H9 (cell line): ENCODE results near the gene ZNF79. TPM values are rescaled to one million over a fixed set of nuclear protein-coding genes. Genes with fewer than 3 reads are reported as not detected.
A peak's percentile ranks its signal among the peaks of the same experiment; 100 is the strongest.

Source experiments
- DNase-seq: peaks from one replicate; pipeline ENCODE4 v3.0.0-alpha.2; 2017
- H2AFZ ChIP-seq: one replicate; pipeline ENCODE4 v1.6.1; 2013; ENCODE audit warnings: mild to moderate bottlenecking, low read length, control low read depth, moderate library complexity
- H2AK5ac ChIP-seq: 2 replicates; pipeline ENCODE4 v1.6.1; 2013; ENCODE audit warnings: low read length, control low read depth, mixed read lengths; ENCODE audit not compliant: insufficient read length
- H2BK120ac ChIP-seq: one replicate; pipeline ENCODE4 v1.6.1; 2013; ENCODE audit warnings: low read depth, mild to moderate bottlenecking, low read length, control low read depth, inconsistent platforms; ENCODE audit not compliant: poor library complexity, severe bottlenecking
- H2BK12ac ChIP-seq: 2 replicates; pipeline ENCODE4 v1.6.1; 2013; ENCODE audit warnings: low read length, control low read depth, mixed read lengths, low read depth; ENCODE audit not compliant: insufficient read length
- H2BK15ac ChIP-seq: 2 replicates; pipeline ENCODE4 v1.6.1; 2013; ENCODE audit warnings: low read depth, low read length, control low read depth
- H2BK20ac ChIP-seq: one replicate; pipeline ENCODE4 v1.6.1; 2013; ENCODE audit warnings: low read depth, mild to moderate bottlenecking, low read length, control low read depth, inconsistent platforms; ENCODE audit not compliant: poor library complexity, severe bottlenecking
- H2BK5ac ChIP-seq: 2 replicates; pipeline ENCODE4 v1.6.1; 2013; ENCODE audit warnings: low read length, control low read depth, mixed read lengths; ENCODE audit not compliant: insufficient read length
- H3K14ac ChIP-seq: 2 replicates; pipeline ENCODE4 v1.6.1; 2013; ENCODE audit warnings: low read length, control low read depth; ENCODE audit not compliant: insufficient read depth
- H3K18ac ChIP-seq: 2 replicates; pipeline ENCODE4 v1.6.1; 2013; ENCODE audit warnings: low read depth, mild to moderate bottlenecking, mixed read lengths, low read length, control low read depth; ENCODE audit not compliant: insufficient read length
- H3K23ac ChIP-seq: 2 replicates; pipeline ENCODE4 v1.6.1; 2013; ENCODE audit warnings: low read length, control low read depth, mixed read lengths, low read depth; ENCODE audit not compliant: insufficient read length
- H3K23me2 ChIP-seq: 2 replicates; pipeline ENCODE4 v1.6.1; 2013; ENCODE audit warnings: low read depth, mild to moderate bottlenecking, mixed read lengths, low read length, control low read depth; ENCODE audit not compliant: insufficient read length, poor library complexity, severe bottlenecking
- H3K27ac ChIP-seq: 2 replicates; pipeline ENCODE4 v1.5.1; 2013; ENCODE audit warnings: low read length, control low read depth, mixed read lengths, low read depth; ENCODE audit not compliant: insufficient read length
- H3K27me3 ChIP-seq: 2 replicates; pipeline ENCODE4 v1.6.1; 2013; ENCODE audit warnings: low read length, control low read depth, inconsistent platforms; ENCODE audit not compliant: insufficient read depth
- H3K4ac ChIP-seq: 2 replicates; pipeline ENCODE4 v1.6.1; 2013; ENCODE audit warnings: low read depth, mild to moderate bottlenecking, control low read depth, inconsistent platforms, low read length, moderate library complexity
- H3K4me1 ChIP-seq: 2 replicates; pipeline ENCODE4 v1.6.1; 2013; ENCODE audit warnings: low read length, control low read depth, inconsistent platforms; ENCODE audit not compliant: insufficient read depth
- H3K4me2 ChIP-seq: 2 replicates; pipeline ENCODE4 v1.6.1; 2013; ENCODE audit warnings: low read length, control low read depth, mixed read lengths; ENCODE audit not compliant: insufficient read length, insufficient read depth
- H3K56ac ChIP-seq: 2 replicates; pipeline ENCODE4 v1.6.1; 2013; ENCODE audit warnings: low read depth, mild to moderate bottlenecking, mixed read lengths, low read length, control low read depth; ENCODE audit not compliant: insufficient read length
- H3K79me1 ChIP-seq: 2 replicates; pipeline ENCODE4 v1.6.1; 2013; ENCODE audit warnings: low read depth, mild to moderate bottlenecking, moderate library complexity, low read length, control low read depth, inconsistent platforms; ENCODE audit not compliant: insufficient read depth, poor library complexity, severe bottlenecking
- H3K79me2 ChIP-seq: 2 replicates; pipeline ENCODE4 v1.6.1; 2013; ENCODE audit warnings: low read length, control low read depth, inconsistent platforms; ENCODE audit not compliant: insufficient read depth
- H3K9ac ChIP-seq: 2 replicates; pipeline ENCODE4 v1.6.1; 2013; ENCODE audit warnings: low read length, control low read depth, mixed read lengths; ENCODE audit not compliant: insufficient read length; ENCODE audit errors: extremely low read depth
- H3K9me3 ChIP-seq: one replicate; pipeline ENCODE4 v1.6.1; 2013; ENCODE audit warnings: low read depth, low read length, inconsistent platforms; ENCODE audit not compliant: control insufficient read depth
- H3T11ph ChIP-seq: one replicate; pipeline ENCODE4 v1.6.1; 2013; ENCODE audit warnings: mild to moderate bottlenecking, low read length, control low read depth, inconsistent platforms
- H4K20me1 ChIP-seq: one replicate; pipeline ENCODE4 v1.6.1; 2013; ENCODE audit not compliant: control insufficient read depth, insufficient read length, insufficient read depth
- H4K5ac ChIP-seq: 2 replicates; pipeline ENCODE4 v1.6.1; 2013; ENCODE audit warnings: low read depth, mild to moderate bottlenecking, mixed read lengths, low read length, control low read depth; ENCODE audit not compliant: insufficient read length
- H4K8ac ChIP-seq: replicated peaks from 2 replicates; pipeline ENCODE4 v1.6.1; 2013; ENCODE audit warnings: low read length, control low read depth, mixed read lengths, low read depth; ENCODE audit not compliant: insufficient read length
- H4K91ac ChIP-seq: 2 replicates; pipeline ENCODE4 v1.6.1; 2013; ENCODE audit warnings: low read depth, mild to moderate bottlenecking, moderate library complexity, mixed read lengths, low read length, control low read depth; ENCODE audit not compliant: insufficient read length
- H3K27ac Mint-ChIP-seq, 3 experiments: 2 replicates in 2 of 3; 3 replicates in 1 of 3; pipeline ENCODE4 v1.8.0; 2020 to 2021; ENCODE audit warnings: mixed read lengths in 3 of 3, mild to moderate bottlenecking in 1 of 3, moderate library complexity in 1 of 3
- H3K27me3 Mint-ChIP-seq: 2 replicates; pipeline ENCODE4 v1.8.0; 2021; ENCODE audit warnings: low read depth, mild to moderate bottlenecking, moderate library complexity, mixed read lengths
- H3K36me3 Mint-ChIP-seq, 3 experiments: 2 replicates in 2 of 3; 3 replicates in 1 of 3; pipeline ENCODE4 v1.8.0; 2020 to 2021; ENCODE audit warnings: low read depth in 3 of 3, mixed read lengths in 3 of 3; ENCODE audit not compliant: insufficient read depth in 1 of 3
- H3K4me1 Mint-ChIP-seq, 2 experiments: 2 replicates each; pipeline ENCODE4 v1.8.0; 2020; ENCODE audit warnings: mixed read lengths in 2 of 2
- H3K4me3 Mint-ChIP-seq, 2 experiments: 2 replicates in 1 of 2; 3 replicates in 1 of 2; pipeline ENCODE4 v1.8.0; 2020 to 2021; ENCODE audit warnings: mild to moderate bottlenecking in 2 of 2, mixed read lengths in 2 of 2, moderate library complexity in 1 of 2
- H3K9me3 Mint-ChIP-seq, 2 experiments: 2 replicates in 1 of 2; 3 replicates in 1 of 2; pipeline ENCODE4 v1.8.0; 2020; ENCODE audit warnings: mild to moderate bottlenecking in 2 of 2, mixed read lengths in 2 of 2, moderate library complexity in 1 of 2
- WGBS: extraction: QIAGEN DNeasy Blood & Tissue Kit; methylation state at CpG from one replicate; pipeline ENCODE4 v1.1.7; 2013; ENCODE audit warnings: missing lambda C conversion rate, low lambda C conversion rate, mixed read lengths; ENCODE audit not compliant: insufficient read length; ENCODE audit errors: extremely low coverage; 5-methylcytosine and 5-hydroxymethylcytosine counted together
- total RNA-seq: library from RNA; stranded (reverse); gene quantifications from 2 replicates; pipeline ENCODE4 v1.2.1, GENCODE V29; 2021
- TF ChIP-seq, protein P1 (sequence below): fragments of 200-600 bp; sonication (generic); conservative IDR thresholded peaks from 3 replicates; pipeline ENCODE4 v1.8.0; 2021; ENCODE audit warnings: antibody characterized with exemption, mild to moderate bottlenecking

ZNF79 gene
- total RNA-seq, 1 experiment from 2014 or later, result 11.5 TPM

DNA sequence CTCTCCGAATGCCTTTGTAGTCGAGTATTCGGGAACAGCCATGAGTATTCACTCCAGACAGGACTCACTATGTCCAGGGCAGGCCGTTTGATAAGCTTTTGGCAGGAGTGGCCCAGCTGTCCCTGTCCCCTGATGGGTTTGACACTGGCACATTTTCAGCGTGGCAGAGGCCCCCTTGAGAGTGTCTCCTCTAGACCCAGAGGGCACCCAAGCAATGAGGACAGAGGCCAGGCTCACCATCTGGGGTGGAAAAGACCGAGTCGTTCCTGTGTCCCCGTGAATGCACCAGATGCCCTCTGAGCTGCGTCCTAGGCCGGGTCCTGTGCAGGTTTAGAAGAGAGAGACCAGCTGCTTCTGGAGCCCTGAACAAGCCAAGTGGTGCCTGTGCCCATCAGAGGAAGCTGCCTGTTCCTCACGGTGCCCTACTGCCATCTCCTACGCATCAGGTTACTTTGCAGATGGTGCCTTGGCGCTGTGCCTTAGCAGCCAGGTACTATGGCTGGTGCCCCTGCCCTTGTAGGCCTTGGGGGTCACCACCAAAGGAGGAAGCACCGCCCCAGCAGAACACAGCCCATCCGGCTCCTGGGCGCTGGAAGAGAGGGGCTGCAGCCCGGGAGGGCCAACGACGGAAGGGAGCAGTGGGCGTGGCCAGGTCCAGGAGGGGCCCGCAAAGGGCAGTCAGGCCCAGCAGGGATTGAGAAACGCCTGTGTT lies 69.6 kb downstream of the ZNF79 start:
- Histone ChIP-seq H2BK12ac (no peak overlapping the region), H2BK15ac (no peak overlapping the region), H3K27me3 (no peaks in the 10 kb centered on the region), H3K4ac (no peak overlapping the region), H2AFZ (no peak overlapping the region), H3T11ph (no peak overlapping the region), H4K8ac (no peak overlapping the region), H3K23me2 (no peaks in the 10 kb centered on the region), H3K23ac (no peak overlapping the region), H3K27ac (no peak overlapping the region), H2BK120ac (no peak overlapping the region), H3K9ac (no peak overlapping the region), H2BK20ac (no peak overlapping the region), H3K79me2 (no peaks in the 10 kb centered on the region), H3K79me1 (no peaks in the 10 kb centered on the region), H3K9me3 (no peaks in the 10 kb centered on the region), H2AK5ac (no peak overlapping the region), H4K91ac (no peak overlapping the region), H3K4me1 (no peaks in the 10 kb centered on the region), H3K18ac (no peak overlapping the region), H3K14ac (no peak overlapping the region), H3K4me2 (no peak overlapping the region), H3K56ac (no peak overlapping the region), H2BK5ac (no peak overlapping the region), H4K5ac (no peak overlapping the region), H4K20me1 (no peaks in the 10 kb centered on the region)
- H3K9me3 Mint-ChIP-seq, result no peaks in the 10 kb centered on the region
- peaks cover 8 to 36% (median 27%) of the 10 kb centered on the region in 3 experiments; a peak in 6 of 7 replicates for H3K36me3 Mint-ChIP-seq
- no CpG with 5 or more reads among the region's 22 CpGs for WGBS
- H3K4me3 Mint-ChIP-seq, result no peak overlapping the region
- H3K4me1 Mint-ChIP-seq, result peaks cover 4 to 8% of the 10 kb centered on the region in 2 experiments
- DNase-seq, result no peak
- no peaks in the 10 kb centered on the region for H3K27me3 Mint-ChIP-seq
- TF ChIP-seq, protein P1, sequence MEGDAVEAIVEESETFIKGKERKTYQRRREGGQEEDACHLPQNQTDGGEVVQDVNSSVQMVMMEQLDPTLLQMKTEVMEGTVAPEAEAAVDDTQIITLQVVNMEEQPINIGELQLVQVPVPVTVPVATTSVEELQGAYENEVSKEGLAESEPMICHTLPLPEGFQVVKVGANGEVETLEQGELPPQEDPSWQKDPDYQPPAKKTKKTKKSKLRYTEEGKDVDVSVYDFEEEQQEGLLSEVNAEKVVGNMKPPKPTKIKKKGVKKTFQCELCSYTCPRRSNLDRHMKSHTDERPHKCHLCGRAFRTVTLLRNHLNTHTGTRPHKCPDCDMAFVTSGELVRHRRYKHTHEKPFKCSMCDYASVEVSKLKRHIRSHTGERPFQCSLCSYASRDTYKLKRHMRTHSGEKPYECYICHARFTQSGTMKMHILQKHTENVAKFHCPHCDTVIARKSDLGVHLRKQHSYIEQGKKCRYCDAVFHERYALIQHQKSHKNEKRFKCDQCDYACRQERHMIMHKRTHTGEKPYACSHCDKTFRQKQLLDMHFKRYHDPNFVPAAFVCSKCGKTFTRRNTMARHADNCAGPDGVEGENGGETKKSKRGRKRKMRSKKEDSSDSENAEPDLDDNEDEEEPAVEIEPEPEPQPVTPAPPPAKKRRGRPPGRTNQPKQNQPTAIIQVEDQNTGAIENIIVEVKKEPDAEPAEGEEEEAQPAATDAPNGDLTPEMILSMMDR, result no peak
- peak overlapping the region in 1 of 3 experiments; percentile 20; a peak in 2 of 7 replicates for H3K27ac Mint-ChIP-seq
